Measurements from ENCODE around the gene STOML2.
A peak's percentile ranks its signal among the peaks of the same experiment; 100 is the strongest.

STOML2 gene

GRCh38 chr9:35072461-35073278 is 30.3 kb downstream of the STOML2 start, which contains the start of gene VCP:
TSS of gene VCP (minus strand) at chr9:35072625. CDS start at chr9:35072353, 272 bp downstream.
- peak; percentile 80 to 99 (median 98) for DNase-seq

DNA sequence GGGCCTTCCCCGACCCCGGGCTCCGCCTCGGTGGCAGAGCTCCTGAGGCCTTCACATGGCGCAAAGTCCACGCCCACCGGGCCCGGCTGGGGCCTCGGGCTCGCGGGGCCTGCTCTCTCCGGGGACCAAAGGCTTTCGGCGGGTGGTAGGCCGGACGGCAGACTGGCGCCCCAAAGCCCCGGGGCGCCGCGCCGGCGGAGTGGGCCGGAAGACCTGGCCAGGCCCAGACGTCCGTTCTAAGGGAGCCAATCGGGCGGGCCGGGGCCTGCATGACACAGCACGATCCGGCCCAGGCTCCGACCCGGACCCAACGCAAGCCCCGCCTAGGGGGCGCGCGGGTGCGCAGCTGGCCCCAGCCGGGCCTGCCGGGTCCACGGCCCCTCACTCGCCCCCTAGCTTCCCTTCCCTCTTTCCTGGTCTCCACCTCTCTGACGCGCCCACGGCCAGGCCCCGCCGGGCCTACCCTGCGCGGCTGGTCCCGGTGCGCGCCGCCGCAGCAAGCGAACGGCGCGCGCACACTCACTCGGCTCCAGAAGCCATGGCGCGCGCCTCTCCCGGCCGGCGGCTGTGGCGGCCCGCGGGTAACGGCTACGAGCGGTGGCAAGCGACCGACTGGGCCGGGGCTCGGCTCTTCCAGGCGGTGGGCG is 31.0 kb downstream of the STOML2 start:
- peak in 53 of 56 donors; percentile 13 to 79 (median 59) for DNase-seq

DNA sequence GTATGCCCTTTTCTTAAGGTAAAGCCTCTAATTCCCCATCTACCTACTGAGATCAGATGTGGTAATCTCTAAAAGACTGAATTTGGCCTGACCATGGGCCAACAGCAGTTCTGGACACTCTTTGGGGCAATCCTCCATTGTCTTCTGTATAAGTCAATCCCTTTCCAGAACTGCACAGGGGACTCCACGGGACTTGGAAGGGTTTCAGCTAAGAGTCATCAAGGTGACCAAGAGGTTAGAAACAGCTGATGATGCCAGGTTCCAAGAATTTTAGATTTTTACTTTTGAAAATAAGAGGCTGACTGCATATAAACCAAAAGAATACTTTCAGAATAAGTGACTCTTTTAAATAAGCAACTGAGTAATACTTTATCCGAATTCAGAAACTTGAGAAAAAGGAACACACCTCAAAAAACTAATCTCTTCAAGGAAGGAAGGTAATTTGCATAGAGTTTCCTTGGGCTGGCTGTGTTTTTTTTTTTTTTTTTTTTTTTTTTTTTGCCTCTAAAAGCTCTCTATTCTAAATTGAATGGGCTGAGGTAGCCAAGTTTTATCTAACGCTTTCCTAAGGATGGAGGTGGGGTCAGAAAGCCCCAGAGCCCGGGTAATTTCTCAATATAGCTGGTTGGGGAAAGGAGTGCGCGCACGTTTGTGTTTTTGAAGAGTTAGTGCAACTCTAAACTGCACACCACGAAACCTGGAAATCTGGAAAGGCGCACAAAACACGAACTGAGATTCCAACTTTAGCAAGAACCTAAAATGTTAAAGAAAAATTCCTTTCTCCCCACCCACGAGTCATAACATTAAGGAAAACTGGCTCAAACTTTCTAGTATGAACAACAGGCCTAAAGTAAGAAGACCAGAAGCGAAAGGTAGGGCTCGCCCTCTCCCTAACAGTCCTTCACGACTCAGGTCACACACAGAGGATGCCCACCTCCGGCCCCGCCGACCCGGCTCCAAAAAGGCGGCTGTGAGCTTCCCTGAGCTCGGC is 31.8 kb downstream of the STOML2 start:
- DNase-seq: no peak

DNA sequence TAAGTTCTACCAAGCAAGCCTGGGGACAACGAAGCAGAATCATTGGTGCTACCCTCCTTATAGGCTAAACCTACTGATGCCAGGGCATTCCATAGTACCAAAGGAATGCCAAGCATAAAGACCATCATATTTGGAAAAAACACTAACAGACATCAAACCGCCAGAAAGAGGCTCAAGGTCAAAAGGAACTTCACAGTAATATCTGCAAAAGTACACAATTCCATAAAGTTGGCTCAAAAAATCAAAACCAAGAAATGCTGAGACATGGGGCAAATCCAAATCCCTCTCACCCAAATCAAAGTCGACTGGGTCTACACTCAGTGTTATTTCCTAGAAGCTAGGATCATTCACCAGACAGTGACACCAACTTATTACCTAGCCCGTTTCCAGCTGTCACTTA is 33.9 kb downstream of the STOML2 start:
- DNase-seq: no peak

- DNase-seq: no peak
Observed at GRCh38 chr9:35067056-35067455, 35.9 kb downstream of the STOML2 start.

- DNase-seq: no peak
Observed at GRCh38 chr9:35060548-35061207, 42.3 kb downstream of the STOML2 start.

GRCh38 chr9:35059438-35059837 is 43.5 kb downstream of the STOML2 start:
- no peak for DNase-seq

- no peak for DNase-seq
Observed at GRCh38 chr9:35057271-35057620, 45.7 kb downstream of the STOML2 start.

DNA sequence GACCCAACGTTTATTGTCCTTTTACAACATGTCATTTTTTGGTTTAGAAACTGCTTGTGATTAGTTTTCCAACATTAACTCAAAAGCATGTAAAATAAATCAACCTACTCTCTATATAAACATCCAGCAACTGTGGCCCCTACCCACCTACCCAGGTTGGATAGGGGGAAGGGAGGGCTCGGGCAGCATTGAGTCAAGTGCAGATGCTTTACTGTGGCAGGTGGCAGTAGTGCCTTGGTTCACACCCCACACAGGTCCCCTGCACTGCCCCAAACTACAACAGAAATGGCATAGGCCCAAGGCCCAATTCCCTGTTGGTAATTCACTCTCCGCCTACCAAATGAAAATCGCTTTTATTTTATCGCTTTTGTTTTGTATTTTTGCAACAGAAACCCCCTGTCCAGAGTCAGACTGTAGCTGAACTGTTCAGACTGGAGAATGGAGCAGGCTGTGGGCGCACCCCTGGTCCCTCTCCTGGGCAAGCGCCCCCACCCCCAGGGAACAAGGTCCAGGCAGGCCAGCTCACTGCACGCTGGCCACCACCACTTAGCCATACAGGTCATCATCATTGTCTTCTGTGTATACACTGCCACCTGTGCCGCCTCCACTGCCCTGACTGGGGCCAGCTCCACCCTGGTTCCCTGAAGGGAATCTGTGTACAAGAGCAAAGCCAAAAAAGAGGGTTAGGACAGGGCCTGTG is 46.2 kb downstream of the STOML2 start:
- no peak for DNase-seq

DNA sequence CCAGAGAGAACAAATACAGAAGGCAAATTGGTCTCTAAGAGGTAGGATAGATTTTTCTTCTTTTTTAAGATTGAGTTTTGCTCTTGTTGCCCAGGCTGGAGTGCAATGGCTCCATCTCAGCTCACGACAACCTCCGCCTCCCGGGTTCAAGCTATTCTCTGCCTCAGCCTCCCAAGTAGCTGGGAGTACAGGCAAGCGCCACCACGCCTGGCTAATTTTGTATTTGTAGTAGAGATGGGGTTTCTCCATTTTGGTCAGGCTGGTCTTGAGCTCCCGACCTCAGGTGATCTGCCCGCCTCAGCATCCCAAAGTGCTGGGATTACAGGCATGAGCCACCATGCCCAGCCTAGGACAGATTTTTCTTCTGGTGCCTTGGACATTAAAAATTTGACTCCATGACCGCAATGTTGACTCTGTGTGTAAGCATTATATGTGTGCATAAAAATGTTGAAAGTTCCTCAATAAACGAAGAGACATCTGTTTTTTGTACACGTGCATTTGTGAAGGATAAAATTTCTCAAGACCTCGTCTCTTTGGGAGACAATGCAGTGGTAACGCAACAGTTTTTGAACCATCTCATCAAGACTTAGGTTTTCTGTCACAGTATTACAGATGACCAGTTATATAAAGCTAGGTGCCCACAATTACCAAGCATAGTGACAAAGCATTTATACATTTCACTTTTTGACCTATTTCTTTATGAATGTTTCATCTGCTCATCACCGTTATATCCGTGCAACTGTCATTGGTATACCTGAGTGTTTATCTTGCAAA is 47.9 kb downstream of the STOML2 start:
- DNase-seq: no peak

- DNase-seq: no peak
Observed at GRCh38 chr9:35054185-35054835, 48.6 kb downstream of the STOML2 start.

DNA sequence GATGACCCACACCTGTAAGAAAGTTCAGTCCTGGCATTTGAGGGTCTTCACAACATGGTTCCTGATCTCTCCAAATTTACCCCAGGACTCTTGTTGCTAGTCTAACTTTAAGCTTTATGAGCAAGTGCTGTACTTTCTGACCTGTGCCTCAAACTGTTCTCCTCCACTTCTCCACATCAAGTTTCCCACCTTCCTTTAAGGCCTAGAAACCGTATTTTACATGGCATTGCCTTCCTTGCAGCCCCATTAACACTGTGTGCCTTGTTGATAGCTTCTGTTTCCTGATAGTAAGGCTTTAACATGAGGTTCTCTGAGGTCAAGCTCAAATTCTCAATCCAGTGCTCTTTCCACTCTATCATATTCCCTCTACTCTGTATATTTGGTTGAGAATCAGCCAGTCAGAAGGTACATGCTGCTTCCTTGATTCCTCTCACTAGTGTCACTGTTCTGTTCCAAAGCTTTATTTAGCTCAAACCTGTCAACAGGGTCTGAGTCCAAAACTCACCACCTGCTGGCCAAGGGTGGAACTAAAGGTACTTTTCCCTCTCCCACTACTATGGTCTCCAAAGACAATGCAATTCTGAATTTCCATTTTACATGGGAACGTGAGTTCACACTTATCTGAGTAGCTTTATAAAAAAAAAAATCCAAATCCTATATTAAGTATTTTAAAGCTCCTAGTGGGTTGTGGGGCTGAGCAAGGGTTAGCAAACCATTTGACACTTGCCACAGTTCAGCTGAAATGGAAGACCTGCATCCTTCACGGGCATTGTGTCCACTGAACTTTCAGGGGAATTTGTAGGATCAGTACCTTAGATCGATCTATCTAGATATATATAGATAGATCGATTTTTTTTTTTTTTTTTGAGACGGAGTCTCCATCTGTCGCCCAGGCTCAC is 51.6 kb downstream of the STOML2 start:
- peak in 6 of 56 donors; percentile 5 to 30 (median 14) for DNase-seq

Data from amygdala (tissue), 56 donors.